GM19468 (cell line): ENCODE measurements around the gene CSF1.

Experiments used
- ATAC-seq: cut with Tn5 transposase; IDR thresholded peaks from one replicate; pipeline ENCODE4 v1.9.1; 2021; ENCODE audit warnings: mild to moderate bottlenecking, moderate library complexity, moderate number of reproducible peaks; ENCODE audit not compliant: unreplicated experiment; ENCODE audit errors: extremely low read depth

Gene CSF1

GRCh38 chr1:109969907-109970306, 59.3 kb downstream of the CSF1 start:
- ATAC-seq: no peak

- ATAC-seq: no peak
Observed at GRCh38 chr1:109971559-109971958, 60.9 kb downstream of the CSF1 start.

DNA sequence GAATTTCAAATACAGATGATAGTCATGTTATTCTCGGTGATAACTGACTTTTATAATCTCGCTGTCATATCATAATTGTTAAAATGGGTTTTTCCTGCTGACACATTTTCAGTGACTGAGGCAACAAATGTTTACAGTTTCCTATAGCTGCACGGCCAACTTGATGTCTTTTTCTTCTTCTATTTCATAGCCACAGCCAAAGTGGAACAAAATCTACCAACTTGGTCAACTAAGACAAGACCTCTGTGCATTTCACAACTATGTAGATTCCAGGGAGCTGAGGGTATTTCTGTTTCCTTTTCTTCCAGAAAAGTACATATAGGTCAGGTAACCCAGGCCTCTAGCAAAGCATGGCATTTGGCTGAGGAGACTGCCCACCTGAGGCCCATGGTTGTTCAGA, 63.5 kb downstream of the CSF1 start:
- ATAC-seq: no peak

DNA sequence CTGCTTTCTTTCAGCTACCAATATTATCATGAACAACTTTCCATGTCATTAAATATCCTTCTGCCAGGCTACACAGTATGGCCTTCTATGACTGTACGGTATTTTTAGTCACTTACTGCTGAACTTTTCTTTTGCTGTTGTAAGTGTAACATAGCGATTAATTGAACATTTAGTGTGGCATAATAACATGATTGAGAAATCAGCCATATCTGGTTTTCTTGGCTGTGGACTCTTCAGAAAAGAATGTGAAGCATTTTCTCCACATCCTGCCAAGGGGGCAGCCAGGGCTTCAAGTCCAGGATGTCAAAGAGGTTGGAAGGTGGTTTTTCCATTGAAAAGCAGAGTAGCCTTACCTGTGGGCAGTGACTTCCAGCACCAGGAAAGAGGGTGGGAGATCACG, 65.1 kb downstream of the CSF1 start:
- no peak for ATAC-seq

- ATAC-seq: no peak
Observed at GRCh38 chr1:109976762-109977161, 66.1 kb downstream of the CSF1 start.

DNA sequence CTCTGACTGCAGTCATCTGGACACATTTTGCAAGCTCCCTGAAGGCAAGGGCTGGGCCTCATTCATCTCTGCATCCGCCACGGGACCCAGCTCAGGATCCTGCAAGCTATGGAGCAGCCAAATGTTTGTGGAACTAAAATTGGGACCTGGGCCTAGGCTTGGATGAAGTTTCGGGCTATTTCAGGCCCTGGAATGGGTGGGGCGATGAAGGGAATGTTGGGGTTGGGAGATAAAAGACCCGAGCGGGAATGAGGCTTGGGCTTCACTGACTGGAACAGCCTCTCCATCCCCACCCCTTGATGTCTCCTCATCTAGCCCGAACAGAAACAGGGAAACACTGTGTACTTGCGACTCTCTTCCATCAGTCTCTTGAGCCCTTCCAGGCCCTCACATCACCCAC, 66.6 kb downstream of the CSF1 start:
- no peak for ATAC-seq

DNA sequence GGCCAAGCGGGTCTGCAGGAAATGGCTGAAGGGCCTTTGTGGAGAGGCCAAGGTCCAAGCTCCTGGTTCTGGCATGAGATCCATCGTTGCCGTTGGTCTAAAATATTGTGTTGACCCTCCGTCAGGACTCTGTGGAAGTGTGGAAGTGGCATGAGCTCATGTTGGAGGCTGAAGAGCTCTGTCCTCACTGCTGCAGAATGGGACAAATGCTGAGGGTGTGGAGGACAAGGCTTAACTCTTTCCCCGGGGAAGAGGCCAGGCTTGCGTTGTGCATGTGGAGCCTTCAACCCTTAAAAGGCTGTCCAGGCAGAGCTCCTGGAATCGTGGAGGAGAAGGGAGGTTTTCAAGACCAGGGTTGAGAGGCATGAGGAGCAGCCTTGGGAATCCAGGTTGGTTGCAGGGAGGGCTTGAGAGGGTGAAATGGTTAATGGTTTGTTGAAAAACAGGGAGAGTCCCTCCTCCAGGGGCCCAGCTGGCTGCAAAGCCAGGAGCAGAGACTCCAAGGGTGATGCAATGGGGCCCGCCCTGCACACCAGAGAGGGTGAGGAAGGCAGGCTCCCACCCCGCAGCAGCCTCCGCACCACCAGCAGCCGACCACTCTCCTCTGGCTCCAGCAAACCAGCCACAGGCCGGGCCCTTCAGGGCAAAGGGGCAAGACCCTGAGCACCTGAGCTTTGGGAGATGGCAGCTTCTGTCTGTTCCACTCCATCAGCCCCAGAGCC, 67.2 kb downstream of the CSF1 start:
- no peak for ATAC-seq

DNA sequence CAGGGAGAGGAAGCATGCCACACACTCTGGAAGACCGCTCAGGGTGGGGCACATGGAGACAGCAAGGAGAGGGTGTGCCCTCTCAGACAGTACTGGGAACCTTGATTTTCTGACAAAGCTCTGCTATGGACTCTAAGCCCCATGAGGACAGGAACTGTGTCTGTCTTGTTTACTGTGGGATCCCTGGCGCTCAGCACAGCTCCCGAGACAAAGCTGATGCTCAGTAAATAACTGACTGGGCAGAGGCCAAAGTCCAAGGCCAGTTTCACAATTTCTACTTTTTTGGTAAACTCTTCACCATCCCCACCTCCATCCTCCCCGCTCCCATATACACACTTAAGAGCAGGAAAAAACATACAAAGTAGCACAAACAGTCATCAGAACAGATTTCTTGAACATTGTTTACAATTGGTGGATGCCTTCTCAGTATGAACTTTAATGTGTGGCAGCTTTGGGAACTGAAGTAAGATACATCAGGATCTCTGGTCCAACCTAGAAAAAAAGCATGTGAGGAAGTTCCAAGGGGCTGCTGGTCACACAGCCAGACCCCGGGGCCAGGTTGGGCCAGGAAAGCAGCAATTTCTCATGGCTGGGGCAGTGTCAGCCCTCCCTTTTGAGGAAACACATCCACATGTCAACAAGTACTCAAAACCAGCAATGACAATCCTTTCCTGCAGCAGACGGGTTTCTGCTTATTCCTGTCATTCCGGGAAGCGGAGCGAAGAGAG, 68.3 kb downstream of the CSF1 start:
- ATAC-seq: no peak

- ATAC-seq: no peak
Observed at GRCh38 chr1:109979489-109980091, 68.9 kb downstream of the CSF1 start.
